HepG2 (cell line): ENCODE results near the gene KHK. TPM values are rescaled to one million over a fixed set of nuclear protein-coding genes. Genes with fewer than 3 reads are reported as not detected.

Experiments used
- ATF7-NPFF ChIP-seq: sonication (generic); formaldehyde crosslinking; IDR thresholded peaks from 2 replicates; pipeline ENCODE4 v1.8.1; 2023; ENCODE audit warnings: mild to moderate bottlenecking, low read depth, missing genetic modification reagents, moderate library complexity
- E2F2 ChIP-seq: sonication (generic); formaldehyde crosslinking; IDR thresholded peaks from 2 replicates; pipeline ENCODE4 v1.4.0; 2020; ENCODE audit warnings: missing genetic modification reagents, borderline replicate concordance
- EEA1 ChIP-seq: sonication (generic); formaldehyde crosslinking; IDR thresholded peaks from 2 replicates; pipeline ENCODE4 v1.5.1; 2020; ENCODE audit warnings: mild to moderate bottlenecking, missing genetic modification reagents, borderline replicate concordance
- ERF ChIP-seq: IDR thresholded peaks from 2 replicates; pipeline ENCODE4 v1.6.1; 2018; ENCODE audit warnings: missing biosample characterization, missing genetic modification reagents
- ETS1 ChIP-seq: sonication (generic); formaldehyde crosslinking; IDR thresholded peaks from 2 replicates; pipeline ENCODE4 v1.4.0; 2020; ENCODE audit warnings: missing genetic modification reagents
- HES4 ChIP-seq: sonication (generic); formaldehyde crosslinking; IDR thresholded peaks from 2 replicates; pipeline ENCODE4 v1.9.0; 2021; ENCODE audit warnings: mild to moderate bottlenecking, missing genetic modification reagents, borderline replicate concordance
- MIER2 ChIP-seq: IDR thresholded peaks from 2 replicates; pipeline ENCODE4 v1.6.1; 2016; ENCODE audit warnings: missing biosample characterization, missing genetic modification reagents
- NFIC ChIP-seq: IDR thresholded peaks from 2 replicates; pipeline ENCODE4 v1.6.1; 2012; ENCODE audit warnings: mild to moderate bottlenecking, low read length, inconsistent platforms
- NFYB ChIP-seq: sonication (generic); formaldehyde crosslinking; IDR thresholded peaks from 2 replicates; pipeline ENCODE4 v1.4.0; 2020; ENCODE audit warnings: missing genetic modification reagents
- NR3C1 ChIP-seq: sonication (generic); formaldehyde crosslinking; IDR thresholded peaks from 2 replicates; pipeline ENCODE4 v1.4.0; 2020; ENCODE audit warnings: missing genetic modification reagents
- ONECUT2 ChIP-seq: sonication (generic); formaldehyde crosslinking; IDR thresholded peaks from 2 replicates; pipeline ENCODE4 v1.4.0; 2020; ENCODE audit warnings: missing genetic modification reagents
- PCBP2 ChIP-seq: fragments of 200-400 bp; formaldehyde crosslinking; optimal IDR thresholded peaks from 2 replicates; pipeline ENCODE3; 2018; ENCODE audit warnings: low read length, low read depth; ENCODE audit not compliant: poor library complexity, severe bottlenecking
- RNF219 ChIP-seq: sonication (generic); formaldehyde crosslinking; IDR thresholded peaks from 2 replicates; pipeline ENCODE4 v1.5.0; 2020; ENCODE audit warnings: mild to moderate bottlenecking, missing genetic modification reagents
- TEAD2 ChIP-seq: sonication (generic); formaldehyde crosslinking; IDR thresholded peaks from 2 replicates; pipeline ENCODE4 v1.9.0; 2021; ENCODE audit warnings: missing genetic modification reagents
- TERF1 ChIP-seq: sonication (generic); formaldehyde crosslinking; IDR thresholded peaks from 2 replicates; pipeline ENCODE4 v1.8.0; 2022; ENCODE audit warnings: mild to moderate bottlenecking, missing genetic modification reagents, moderate library complexity
- TGIF2 ChIP-seq: IDR thresholded peaks from 2 replicates; pipeline ENCODE4 v1.6.1; 2016; ENCODE audit warnings: control low read depth, missing compliant biosample characterization
- THRA ChIP-seq: sonication (generic); formaldehyde crosslinking; IDR thresholded peaks from 2 replicates; pipeline ENCODE4 v1.4.0; 2020; ENCODE audit warnings: missing genetic modification reagents, borderline replicate concordance
- YEATS2 ChIP-seq: sonication (generic); formaldehyde crosslinking; IDR thresholded peaks from 2 replicates; pipeline ENCODE4 v1.4.0; 2020; ENCODE audit warnings: missing genetic modification reagents, borderline replicate concordance
- ZEB1 ChIP-seq: IDR thresholded peaks from 2 replicates; pipeline ENCODE4 v1.6.1; 2012; ENCODE audit warnings: mild to moderate bottlenecking, low read depth, inconsistent platforms; ENCODE audit not compliant: insufficient replicate concordance
- ZNF234 ChIP-seq: sonication (generic); formaldehyde crosslinking; conservative IDR thresholded peaks from 2 replicates; pipeline ENCODE4 v1.5.1; 2020; ENCODE audit warnings: mild to moderate bottlenecking, missing genetic modification reagents
- ZNF354B ChIP-seq: sonication (generic); formaldehyde crosslinking; IDR thresholded peaks from 2 replicates; pipeline ENCODE4 v1.8.0; 2022; ENCODE audit warnings: mild to moderate bottlenecking, missing genetic modification reagents
- ZNF382 ChIP-seq: sonication (generic); formaldehyde crosslinking; IDR thresholded peaks from 2 replicates; pipeline ENCODE4 v1.5.0; 2020; ENCODE audit warnings: missing genetic modification reagents, mild to moderate bottlenecking, borderline replicate concordance
- polyA plus RNA-seq, 8 experiments: library from polyadenylated mRNA; depleted of rRNA in 3 of 8; stranded (reverse) in 7 of 8; unstranded in 1 of 8; fragments of >200 nt; fragmentation: Illumina TruSeq in 4 of 8; extraction: Trizol in 4 of 8; gene quantifications; 2 replicates each; pipeline versions ENCODE4 v1.2.1 to v1.2.3, GENCODE V29; 2011 to 2016; ENCODE audit warnings: low read depth in 4 of 8, missing spikeins in 1 of 8, mixed read lengths in 1 of 8; ENCODE audit not compliant: insufficient read depth in 1 of 8
- total RNA-seq, 5 experiments: library from RNA; depleted of rRNA; stranded (reverse); fragments of >200 nt; fragmentation: Illumina TruSeq; extraction: Trizol; gene quantifications; 2 replicates each; pipeline ENCODE4 v1.2.3, GENCODE V29; 2016; ENCODE audit warnings: low read depth in 1 of 5

Gene KHK
- total and polyA plus RNA-seq, 2 of the 13 experiments (the other 11 are each of a cell fraction or from before 2014, with no cell fraction given), result 40.9 to 99.2 TPM

GRCh38 chr2:27071990-27072830 lies 14.4 kb upstream of the KHK start (continued):
- TF ChIP-seq ETS1 (CRISPR knock-in tag) (no peak), ONECUT2 (no peak), ATF7-NPFF (CRISPR knock-in tag) (no peak), NFYB (CRISPR knock-in tag) (no peak), TERF1 (no peak), MIER2 (no peak), TEAD2 (no peak), NFIC (no peak), YEATS2 (CRISPR knock-in tag) (no peak), EEA1 (CRISPR knock-in tag) (no peak; the same call in 1 of the 2 replicates), ZNF354B (CRISPR knock-in tag) (no peak), PCBP2 (no peak), ERF (CRISPR knock-in tag) (no peak), ZNF234 (CRISPR knock-in tag) (no peak), NR3C1 (CRISPR knock-in tag) (no peak), THRA (CRISPR knock-in tag) (no peak), ZNF382 (CRISPR knock-in tag) (no peak), TGIF2 (CRISPR knock-in tag) (no peak), RNF219 (no peak), ZEB1 (no peak), HES4 (CRISPR knock-in tag) (0 out of 2 replicates have a peak, but pooled peaks have one; percentile 0), E2F2 (CRISPR knock-in tag) (no peak; the same call in 1 of the 2 replicates)
